ENCODE measurements around the gene AFF3.
"Not testable (repeated sequence)": the region's sequence is repeated elsewhere in the genome, so short reads cannot be mapped to it uniquely, and the experiment has no call there.

Gene AFF3

GRCh38 chr2:99935662-99936061 is 206.7 kb downstream of the AFF3 start:
- Histone ChIP-seq H3K27ac (ENCODE audit: low read length) (no peak overlapping the region), H2AFZ (ENCODE audit: low read depth, low read length) (no peak overlapping the region), H3K36me3 (replicated peaks; ENCODE audit: low read depth, low read length) (peaks cover 24% of the 10 kb centered on the region), H3K9ac (ENCODE audit: low read length) (no peak overlapping the region), H3K79me2 (ENCODE audit: low read length) (no peaks in the 10 kb centered on the region), H3K9me3 (ENCODE audit: insufficient read depth, low read length) (no peaks in the 10 kb centered on the region), H3K4me3 (ENCODE audit: low read length) (no peak overlapping the region), H3K4me2 (ENCODE audit: low read length) (no peak overlapping the region), H4K20me1 (ENCODE audit: insufficient read depth, low read length) (peaks cover 7% of the 10 kb centered on the region), H3K4me1 (ENCODE audit: low read length) (no peaks in the 10 kb centered on the region), H3K27me3 (ENCODE audit: low read depth, low read length) (no peaks in the 10 kb centered on the region)
- TF ChIP-seq, protein P1, sequence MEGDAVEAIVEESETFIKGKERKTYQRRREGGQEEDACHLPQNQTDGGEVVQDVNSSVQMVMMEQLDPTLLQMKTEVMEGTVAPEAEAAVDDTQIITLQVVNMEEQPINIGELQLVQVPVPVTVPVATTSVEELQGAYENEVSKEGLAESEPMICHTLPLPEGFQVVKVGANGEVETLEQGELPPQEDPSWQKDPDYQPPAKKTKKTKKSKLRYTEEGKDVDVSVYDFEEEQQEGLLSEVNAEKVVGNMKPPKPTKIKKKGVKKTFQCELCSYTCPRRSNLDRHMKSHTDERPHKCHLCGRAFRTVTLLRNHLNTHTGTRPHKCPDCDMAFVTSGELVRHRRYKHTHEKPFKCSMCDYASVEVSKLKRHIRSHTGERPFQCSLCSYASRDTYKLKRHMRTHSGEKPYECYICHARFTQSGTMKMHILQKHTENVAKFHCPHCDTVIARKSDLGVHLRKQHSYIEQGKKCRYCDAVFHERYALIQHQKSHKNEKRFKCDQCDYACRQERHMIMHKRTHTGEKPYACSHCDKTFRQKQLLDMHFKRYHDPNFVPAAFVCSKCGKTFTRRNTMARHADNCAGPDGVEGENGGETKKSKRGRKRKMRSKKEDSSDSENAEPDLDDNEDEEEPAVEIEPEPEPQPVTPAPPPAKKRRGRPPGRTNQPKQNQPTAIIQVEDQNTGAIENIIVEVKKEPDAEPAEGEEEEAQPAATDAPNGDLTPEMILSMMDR (IDR thresholded peaks at IDR 0.05; ENCODE audit: low read depth, low read length) = no peak
- no peak for TF ChIP-seq EZH2phosphoT487 (IDR thresholded peaks at IDR 0.05; ENCODE audit: low read depth)

- no peak for TF ChIP-seq EZH2phosphoT487 (IDR thresholded peaks at IDR 0.05; ENCODE audit: low read depth)
- TF ChIP-seq, protein P1 (IDR thresholded peaks at IDR 0.05; ENCODE audit: low read depth, low read length) = no peak
- H3K36me3 ChIP-seq (replicated peaks; ENCODE audit: low read depth, low read length) = peaks cover 22% of the 10 kb centered on the region
- H3K27ac ChIP-seq (ENCODE audit: low read length) = no peak overlapping the region
- H3K4me3 ChIP-seq (ENCODE audit: low read length) = no peak overlapping the region
- no peak overlapping the region for H3K4me2 ChIP-seq (ENCODE audit: low read length)
- H3K4me1 ChIP-seq (ENCODE audit: low read length) = no peaks in the 10 kb centered on the region
- no peaks in the 10 kb centered on the region for H3K27me3 ChIP-seq (ENCODE audit: low read depth, low read length)
- H3K79me2 ChIP-seq (ENCODE audit: low read length) = no peaks in the 10 kb centered on the region
- no peak overlapping the region for H3K9ac ChIP-seq (ENCODE audit: low read length)
- no peaks in the 10 kb centered on the region for H3K9me3 ChIP-seq (ENCODE audit: insufficient read depth, low read length)
- no peak overlapping the region for H2AFZ ChIP-seq (ENCODE audit: low read depth, low read length)
- peaks cover 7% of the 10 kb centered on the region for H4K20me1 ChIP-seq (ENCODE audit: insufficient read depth, low read length)
Observed at GRCh38 chr2:99933894-99934650, 208.3 kb downstream of the AFF3 start.

DNA sequence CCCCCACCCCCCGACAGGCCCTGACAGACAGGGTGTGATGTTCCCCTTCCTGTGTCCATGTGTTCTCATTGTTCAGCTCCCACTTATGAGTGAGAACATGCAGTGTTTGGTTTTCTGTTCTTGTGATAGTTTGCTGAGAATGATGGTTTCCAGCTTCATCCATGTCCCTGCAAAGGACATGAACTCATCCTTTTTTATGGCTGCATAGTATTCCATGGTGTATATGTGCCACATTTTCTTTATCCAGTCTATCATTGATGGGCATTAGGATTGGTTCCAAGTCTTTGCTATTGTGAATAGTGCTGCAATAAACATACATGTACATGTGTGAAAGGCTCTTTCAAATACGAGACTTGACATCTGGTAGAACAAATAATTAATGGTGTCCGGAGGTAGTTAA is 208.9 kb downstream of the AFF3 start:
- H3K4me3 ChIP-seq (ENCODE audit: low read length); H3K9me3 ChIP-seq (ENCODE audit: insufficient read depth, low read length); H3K4me1 ChIP-seq (ENCODE audit: low read length); H3K4me2 ChIP-seq (ENCODE audit: low read length); H3K27me3 ChIP-seq (ENCODE audit: low read depth, low read length); H4K20me1 ChIP-seq (ENCODE audit: insufficient read depth, low read length); H3K27ac ChIP-seq (ENCODE audit: low read length); H2AFZ ChIP-seq (ENCODE audit: low read depth, low read length); H3K9ac ChIP-seq (ENCODE audit: low read length); H3K79me2 ChIP-seq (ENCODE audit: low read length): not testable (repeated sequence)
- peaks cover 22% of the 10 kb centered on the region for H3K36me3 ChIP-seq (replicated peaks; ENCODE audit: low read depth, low read length)

- no peak overlapping the region for H3K4me2 ChIP-seq (ENCODE audit: low read length)
- no peaks in the 10 kb centered on the region for H3K9me3 ChIP-seq (ENCODE audit: insufficient read depth, low read length)
- H3K4me3 ChIP-seq (ENCODE audit: low read length) = no peak overlapping the region
- TF ChIP-seq, protein P1 (IDR thresholded peaks at IDR 0.05; ENCODE audit: low read depth, low read length) = no peak
- no peak for TF ChIP-seq EZH2phosphoT487 (IDR thresholded peaks at IDR 0.05; ENCODE audit: low read depth)
- no peak overlapping the region for H3K9ac ChIP-seq (ENCODE audit: low read length)
- peaks cover 28% of the 10 kb centered on the region; the same call in 1 of the 2 replicates for H4K20me1 ChIP-seq (ENCODE audit: insufficient read depth, low read length)
- no peaks in the 10 kb centered on the region for H3K27me3 ChIP-seq (ENCODE audit: low read depth, low read length)
- H3K27ac ChIP-seq (ENCODE audit: low read length) = no peak overlapping the region
- H2AFZ ChIP-seq (ENCODE audit: low read depth, low read length) = no peak overlapping the region
- H3K36me3 ChIP-seq (replicated peaks; ENCODE audit: low read depth, low read length) = peaks cover 9% of the 10 kb centered on the region
- no peaks in the 10 kb centered on the region for H3K79me2 ChIP-seq (ENCODE audit: low read length)
- peaks cover 7% of the 10 kb centered on the region for H3K4me1 ChIP-seq (ENCODE audit: low read length)
Observed at GRCh38 chr2:99928470-99929053, 213.8 kb downstream of the AFF3 start.

- not testable (repeated sequence) for H3K27me3 ChIP-seq (ENCODE audit: low read depth, low read length); H2AFZ ChIP-seq (ENCODE audit: low read depth, low read length); H3K79me2 ChIP-seq (ENCODE audit: low read length); H3K4me3 ChIP-seq (ENCODE audit: low read length); H3K4me1 ChIP-seq (ENCODE audit: low read length); H3K4me2 ChIP-seq (ENCODE audit: low read length); H3K9me3 ChIP-seq (ENCODE audit: insufficient read depth, low read length); H3K27ac ChIP-seq (ENCODE audit: low read length); H3K36me3 ChIP-seq (replicated peaks; ENCODE audit: low read depth, low read length); H3K9ac ChIP-seq (ENCODE audit: low read length)
- H4K20me1 ChIP-seq (ENCODE audit: insufficient read depth, low read length) = peaks cover 28% of the 10 kb centered on the region; the same call in 1 of the 2 replicates
Observed at GRCh38 chr2:99927690-99928207, 214.6 kb downstream of the AFF3 start.
